Measurements from ENCODE around the gene IL17RD.

The IL17RD gene

GRCh38 chr3:57164657-57165573 is at the start of gene IL17RD:
Gene IL17RD (minus strand): TSS chr3:57165353. CDS start chr3:57165286, 67 bp downstream.
- no peak for TF ChIP-seq CTCF (IDR thresholded peaks at IDR 0.05; ENCODE audit: low read depth, low read length)
- peak within 1 kb of the TSS; percentile 60 for H3K4me3 ChIP-seq (ENCODE audit: low read depth, low read length)

- TF ChIP-seq CTCF (IDR thresholded peaks at IDR 0.05; ENCODE audit: low read depth, low read length), result no peak
- H3K4me3 ChIP-seq (ENCODE audit: low read depth, low read length), result no peak overlapping the region
Measured at GRCh38 chr3:57206423-57206822, 41.3 kb upstream of the IL17RD start.

GRCh38 chr3:57199895-57200297 is 34.7 kb upstream of the IL17RD start, which contains the start of gene HESX1:
Gene HESX1 (minus strand): TSS chr3:57199978. CDS start chr3:57199918, 60 bp downstream.
- no peak within 1 kb of the TSS for H3K4me3 ChIP-seq (ENCODE audit: low read depth, low read length)
- TF ChIP-seq CTCF (IDR thresholded peaks at IDR 0.05; ENCODE audit: low read depth, low read length), result no peak

GRCh38 chr3:57194641-57195040 is 29.5 kb upstream of the IL17RD start:
- no peak overlapping the region for H3K4me3 ChIP-seq (ENCODE audit: low read depth, low read length)
- TF ChIP-seq CTCF (IDR thresholded peaks at IDR 0.05; ENCODE audit: low read depth, low read length), result no peak

GRCh38 chr3:57192028-57192427 is 26.9 kb upstream of the IL17RD start:
- TF ChIP-seq CTCF (IDR thresholded peaks at IDR 0.05; ENCODE audit: low read depth, low read length), result no peak
- no peak overlapping the region for H3K4me3 ChIP-seq (ENCODE audit: low read depth, low read length)

- TF ChIP-seq CTCF (IDR thresholded peaks at IDR 0.05; ENCODE audit: low read depth, low read length), result no peak
- H3K4me3 ChIP-seq (ENCODE audit: low read depth, low read length), result no peak overlapping the region
Measured at GRCh38 chr3:57184526-57184925, 19.4 kb upstream of the IL17RD start.

Data from WI38 (cell line).